GM18520 (cell line): ENCODE measurements around the gene SAMD8.
"Not testable (repeated sequence)": the region's sequence is repeated elsewhere in the genome, so short reads cannot be mapped to it uniquely, and the experiment has no call there.

Experiments used
- ATAC-seq: cut with Tn5 transposase; IDR thresholded peaks from one replicate; pipeline ENCODE4 v1.9.1; 2021; ENCODE audit not compliant: unreplicated experiment

The SAMD8 gene

GRCh38 chr10:75211007-75211691, 99.7 kb downstream of the SAMD8 start:
- ATAC-seq: no peak

- ATAC-seq: no peak
Measured at GRCh38 chr10:75212343-75212742, 100.9 kb downstream of the SAMD8 start.

DNA sequence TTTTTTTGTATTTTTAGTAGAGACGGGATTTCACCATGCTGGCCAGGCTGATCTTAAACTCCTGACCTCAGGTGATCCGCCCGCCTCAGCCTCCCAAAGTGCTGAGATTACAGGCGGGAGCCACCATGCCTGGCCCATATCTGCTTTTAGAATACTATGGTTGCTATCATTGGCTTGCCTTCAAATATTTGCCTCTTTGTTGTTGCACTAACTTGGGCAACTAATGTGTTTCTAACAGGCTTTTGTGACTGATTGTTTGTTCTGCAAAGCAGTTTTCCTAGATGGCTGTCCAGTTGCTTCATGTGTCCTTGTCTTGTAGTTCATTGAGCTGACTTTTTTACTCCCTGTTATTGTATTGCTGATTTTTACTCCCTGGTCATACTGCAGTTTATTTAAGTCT, 108.8 kb downstream of the SAMD8 start:
- no peak for ATAC-seq

- not testable (repeated sequence) for ATAC-seq
Measured at GRCh38 chr10:75221492-75221891, 110.0 kb downstream of the SAMD8 start.

GRCh38 chr10:75223507-75223906, 112.1 kb downstream of the SAMD8 start:
- ATAC-seq: no peak

DNA sequence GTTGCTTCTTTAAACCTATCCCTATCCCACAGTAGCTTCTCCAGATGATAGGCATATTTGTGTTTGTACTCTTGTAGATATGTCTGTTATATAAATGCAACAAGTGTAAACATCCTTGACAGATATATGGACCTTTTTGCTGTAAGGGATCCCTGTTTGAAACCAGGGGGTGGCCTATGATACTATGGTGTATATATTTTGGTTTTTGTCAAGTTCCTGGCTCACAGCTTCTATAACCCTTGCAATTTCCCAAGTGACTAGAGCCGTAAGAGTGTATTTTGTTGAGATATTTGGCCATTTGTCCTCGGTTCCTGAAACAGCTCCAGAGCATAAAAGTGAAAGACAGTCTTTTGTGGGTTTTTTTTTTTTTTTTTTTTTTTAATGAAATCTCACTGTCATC, 114.6 kb downstream of the SAMD8 start:
- ATAC-seq: no peak

DNA sequence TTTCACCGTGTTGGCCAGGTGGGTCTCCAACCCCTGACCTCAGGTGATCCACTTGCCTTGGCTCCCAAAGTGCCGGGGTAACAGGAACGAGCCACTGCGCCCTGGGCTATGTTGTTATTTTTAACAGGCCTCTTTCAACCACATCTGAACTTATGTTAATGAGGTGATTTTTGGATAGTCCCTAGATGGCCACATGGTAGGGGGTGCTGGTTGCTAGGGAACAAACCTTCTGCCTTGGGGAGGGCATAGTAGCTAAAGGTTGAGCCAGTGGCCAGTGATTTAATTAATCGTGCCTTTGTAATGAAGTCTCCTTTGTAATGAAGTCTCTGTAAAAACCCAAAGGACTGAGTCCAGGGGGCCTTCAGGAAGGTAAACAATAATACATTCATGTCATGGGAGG, 115.2 kb downstream of the SAMD8 start:
- ATAC-seq: no peak

- no peak for ATAC-seq
Measured at GRCh38 chr10:75228278-75228677, 116.8 kb downstream of the SAMD8 start.

DNA sequence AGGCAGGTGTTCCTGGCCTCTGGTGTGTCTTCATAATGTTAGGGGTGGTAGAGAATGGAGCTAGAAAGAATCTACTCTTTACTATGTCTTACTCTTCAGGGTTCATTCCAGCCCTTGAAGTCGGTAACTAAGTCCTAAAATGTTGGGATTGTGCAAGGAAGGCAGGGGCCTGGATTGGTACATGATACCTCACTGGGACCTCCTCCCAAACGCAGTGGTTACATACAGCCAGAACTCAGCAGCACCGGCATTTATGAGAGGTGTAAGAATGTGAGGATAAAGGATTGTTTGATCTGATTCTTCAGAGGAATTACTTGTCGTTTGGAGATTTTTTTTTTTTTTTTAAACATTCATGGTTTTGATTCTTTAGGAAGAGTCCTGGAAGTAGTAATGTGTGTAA, 117.4 kb downstream of the SAMD8 start:
- ATAC-seq: no peak

DNA sequence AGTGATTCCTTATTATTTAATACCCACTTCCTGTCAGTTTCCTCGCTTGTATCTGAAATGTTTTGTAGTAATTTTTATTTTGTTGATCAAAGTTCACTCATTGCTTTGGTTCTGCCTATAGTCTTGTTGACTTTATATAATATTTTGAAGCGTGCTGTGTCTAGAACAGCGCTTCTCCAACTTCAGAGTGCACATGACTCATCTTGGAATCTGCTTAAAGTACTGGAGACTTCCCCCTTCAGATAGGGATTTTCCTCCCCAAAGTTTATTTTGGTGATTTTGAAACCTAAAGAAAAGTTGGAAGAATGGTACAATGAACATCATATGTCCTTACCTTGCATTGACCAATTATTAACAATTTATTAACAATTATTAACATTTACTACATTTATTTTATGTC, 118.5 kb downstream of the SAMD8 start:
- no peak for ATAC-seq

GRCh38 chr10:75230600-75231038, 119.2 kb downstream of the SAMD8 start:
- peak; percentile 37 for ATAC-seq
